ENCODE measurements around the gene EYA4. TPM values are rescaled to one million over a fixed set of nuclear protein-coding genes. Genes with fewer than 3 reads are reported as not detected.

Gene EYA4
- polyA plus RNA-seq, 1 of the 3 experiments (the other 2 are of a cell fraction) = 0.08 TPM

GRCh38 chr6:133257545-133258105 is 16.5 kb downstream of the EYA4 start:
- Histone ChIP-seq H3K9ac (no peak overlapping the region), H3K4me1 (ENCODE audit: control insufficient read depth in 1 of 2, insufficient read depth in 2 of 2, low read depth in 1 of 2, low read length in 1 of 2) (no peaks in the 10 kb centered on the region), H3K4me3 (ENCODE audit: low read depth in 2 of 2, low read length in 1 of 2) (no peak overlapping the region), H3K9me2 (no peaks in the 10 kb centered on the region), H3K9me3 (no peaks in the 10 kb centered on the region), H3K27me3 (ENCODE audit: insufficient read depth) (no peaks in the 10 kb centered on the region), H2AFZ (ENCODE audit: low read depth) (no peak overlapping the region), H3K4me2 (no peak overlapping the region), H4K20me1 (ENCODE audit: insufficient read depth) (no peaks in the 10 kb centered on the region), H3F3A (replicated peaks; ENCODE audit: insufficient read depth) (no peaks in the 10 kb centered on the region), H3K36me3 (replicated peaks in 1 of 2; ENCODE audit: control insufficient read depth in 1 of 2, insufficient read depth in 2 of 2, low read length in 1 of 2) (no peaks in the 10 kb centered on the region), H3K27ac (ENCODE audit: low read depth in 2 of 2, low read length in 1 of 2) (no peak overlapping the region), H3K79me2 (ENCODE audit: insufficient read depth) (no peaks in the 10 kb centered on the region)
- WGBS (ENCODE audit: low lambda C conversion rate) = 19% methylated on average over 5 of the region's 5 CpGs
- POLR2A ChIA-PET = no interaction called here
- no peak for DNase-seq
- TF ChIP-seq MAX (IDR thresholded peaks at IDR 0.05; ENCODE audit: low read depth) (no peak), SMC3 (IDR thresholded peaks at IDR 0.05; ENCODE audit: low read depth, low read length) (no peak), NRF1 (IDR thresholded peaks at IDR 0.05; ENCODE audit: low read depth, low read length) (no peak), JUND (IDR thresholded peaks at IDR 0.05) (no peak), REST (IDR thresholded peaks at IDR 0.05; ENCODE audit: low read depth, low read length) (no peak), USF2 (IDR thresholded peaks at IDR 0.05; ENCODE audit: borderline replicate concordance, low read depth, low read length) (no peak), ELF1 (IDR thresholded peaks at IDR 0.05) (no peak), MXI1 (IDR thresholded peaks at IDR 0.05; ENCODE audit: low read depth, low read length) (no peak), TEAD4 (IDR thresholded peaks at IDR 0.05; ENCODE audit: borderline replicate concordance, insufficient read depth) (no peak), CTCF (IDR thresholded peaks at IDR 0.05) (no peak), PBX3 (IDR thresholded peaks at IDR 0.05) (no peak), FOXJ3 (CRISPR knock-in tag; IDR thresholded peaks at IDR 0.05) (no peak), FOSL2 (IDR thresholded peaks at IDR 0.05; ENCODE audit: borderline replicate concordance, low read depth) (no peak)
- TF ChIP-seq, protein P1, sequence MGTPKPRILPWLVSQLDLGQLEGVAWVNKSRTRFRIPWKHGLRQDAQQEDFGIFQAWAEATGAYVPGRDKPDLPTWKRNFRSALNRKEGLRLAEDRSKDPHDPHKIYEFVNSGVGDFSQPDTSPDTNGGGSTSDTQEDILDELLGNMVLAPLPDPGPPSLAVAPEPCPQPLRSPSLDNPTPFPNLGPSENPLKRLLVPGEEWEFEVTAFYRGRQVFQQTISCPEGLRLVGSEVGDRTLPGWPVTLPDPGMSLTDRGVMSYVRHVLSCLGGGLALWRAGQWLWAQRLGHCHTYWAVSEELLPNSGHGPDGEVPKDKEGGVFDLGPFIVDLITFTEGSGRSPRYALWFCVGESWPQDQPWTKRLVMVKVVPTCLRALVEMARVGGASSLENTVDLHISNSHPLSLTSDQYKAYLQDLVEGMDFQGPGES (IDR thresholded peaks at IDR 0.05; ENCODE audit: low read depth, low read length) = no peak
- CTCF ChIA-PET = interaction anchor here (0.6 to 0.7 kb wide), 2 partner anchors 8 to 244 kb away, joined by 3 read pairs; no protein-coding TSS in a partner anchor
